CD4-positive, CD25-positive, alpha-beta regulatory T cell (primary cell): ENCODE results near the gene MFAP2. TPM values are rescaled to one million over a fixed set of nuclear protein-coding genes. Genes with fewer than 3 reads are reported as not detected.

Experiments used
- ATAC-seq, 2 donors: fragments of 150-1000 bp; cut with Tn5 transposase; one replicate each; pipeline ENCODE4 v1.10.0; 2021; ENCODE audit warnings: low read depth in 2 of 2, moderate number of reproducible peaks in 2 of 2, moderate library complexity in 1 of 2
- DNase-seq, 3 donors: peaks; one replicate each; pipeline versions ENCODE4 v3.0.0 to v3.0.0-alpha.2; 2012 to 2022; ENCODE audit warnings: mixed read lengths in 1 of 3
- H3K27ac ChIP-seq: one replicate; pipeline ENCODE4 v1.7.0; 2013; ENCODE audit warnings: mild to moderate bottlenecking, low read length; ENCODE audit not compliant: insufficient read depth, poor library complexity, severe bottlenecking
- H3K27me3 ChIP-seq: one replicate; pipeline ENCODE4 v1.7.0; 2013; ENCODE audit warnings: low read length; ENCODE audit not compliant: control insufficient read depth, insufficient read depth
- H3K36me3 ChIP-seq: one replicate; pipeline ENCODE4 v1.7.0; 2013; ENCODE audit warnings: mild to moderate bottlenecking, low read length, moderate library complexity; ENCODE audit not compliant: control insufficient read depth, insufficient read depth
- H3K4me1 ChIP-seq: 2 replicates; pipeline ENCODE4 v1.7.0; 2013; ENCODE audit warnings: mild to moderate bottlenecking, low read length; ENCODE audit not compliant: insufficient read depth, control insufficient read depth, poor library complexity, severe bottlenecking
- H3K4me3 ChIP-seq: one replicate; pipeline ENCODE4 v1.7.0; 2013; ENCODE audit warnings: low read depth, mild to moderate bottlenecking, low read length, moderate library complexity
- H3K9me3 ChIP-seq, 2 experiments: 1 replicate in 1 of 2; 2 replicates in 1 of 2; pipeline ENCODE4 v1.7.0; 2013; ENCODE audit warnings: low read length in 2 of 2, mild to moderate bottlenecking in 1 of 2, moderate library complexity in 1 of 2; ENCODE audit not compliant: control insufficient read depth in 2 of 2
- H3K27ac Mint-ChIP-seq, 3 donors: one replicate each; pipeline ENCODE4 v1.8.0; 2020 to 2022; ENCODE audit warnings: mild to moderate bottlenecking in 3 of 3, mixed read lengths in 3 of 3, moderate library complexity in 2 of 3
- H3K27me3 Mint-ChIP-seq: one replicate; pipeline ENCODE4 v1.8.0; 2022; ENCODE audit warnings: mild to moderate bottlenecking, mixed read lengths
- H3K36me3 Mint-ChIP-seq: one replicate; pipeline ENCODE4 v1.8.0; 2020; ENCODE audit warnings: mixed read lengths
- H3K4me1 Mint-ChIP-seq, 4 donors: one replicate each; pipeline ENCODE4 v1.8.0; 2020 to 2022; ENCODE audit warnings: mixed read lengths in 4 of 4, mild to moderate bottlenecking in 1 of 4
- H3K4me3 Mint-ChIP-seq, 4 donors: one replicate each; pipeline ENCODE4 v1.8.0; 2020 to 2022; ENCODE audit warnings: mild to moderate bottlenecking in 4 of 4, mixed read lengths in 4 of 4, moderate library complexity in 3 of 4
- H3K9me3 Mint-ChIP-seq, 7 donors: one replicate each; pipeline ENCODE4 v1.8.0; 2020 to 2022; ENCODE audit warnings: mixed read lengths in 7 of 7, mild to moderate bottlenecking in 3 of 7, moderate library complexity in 2 of 7
- polyA plus RNA-seq, 4 donors: library from polyadenylated mRNA; unstranded; fragments of 300-500 nt; fragmentation: Illumina TruSeq; gene quantifications; one replicate each; pipeline ENCODE4 v1.2.3, GENCODE V29; 2021
- total RNA-seq: library from RNA; stranded (reverse); gene quantifications from one replicate; pipeline ENCODE4 v1.2.3, GENCODE V29; 2022

MFAP2 gene, protein sequence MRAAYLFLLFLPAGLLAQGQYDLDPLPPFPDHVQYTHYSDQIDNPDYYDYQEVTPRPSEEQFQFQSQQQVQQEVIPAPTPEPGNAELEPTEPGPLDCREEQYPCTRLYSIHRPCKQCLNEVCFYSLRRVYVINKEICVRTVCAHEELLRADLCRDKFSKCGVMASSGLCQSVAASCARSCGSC
- total RNA-seq (not detected), polyA plus RNA-seq (not detected)

DNA sequence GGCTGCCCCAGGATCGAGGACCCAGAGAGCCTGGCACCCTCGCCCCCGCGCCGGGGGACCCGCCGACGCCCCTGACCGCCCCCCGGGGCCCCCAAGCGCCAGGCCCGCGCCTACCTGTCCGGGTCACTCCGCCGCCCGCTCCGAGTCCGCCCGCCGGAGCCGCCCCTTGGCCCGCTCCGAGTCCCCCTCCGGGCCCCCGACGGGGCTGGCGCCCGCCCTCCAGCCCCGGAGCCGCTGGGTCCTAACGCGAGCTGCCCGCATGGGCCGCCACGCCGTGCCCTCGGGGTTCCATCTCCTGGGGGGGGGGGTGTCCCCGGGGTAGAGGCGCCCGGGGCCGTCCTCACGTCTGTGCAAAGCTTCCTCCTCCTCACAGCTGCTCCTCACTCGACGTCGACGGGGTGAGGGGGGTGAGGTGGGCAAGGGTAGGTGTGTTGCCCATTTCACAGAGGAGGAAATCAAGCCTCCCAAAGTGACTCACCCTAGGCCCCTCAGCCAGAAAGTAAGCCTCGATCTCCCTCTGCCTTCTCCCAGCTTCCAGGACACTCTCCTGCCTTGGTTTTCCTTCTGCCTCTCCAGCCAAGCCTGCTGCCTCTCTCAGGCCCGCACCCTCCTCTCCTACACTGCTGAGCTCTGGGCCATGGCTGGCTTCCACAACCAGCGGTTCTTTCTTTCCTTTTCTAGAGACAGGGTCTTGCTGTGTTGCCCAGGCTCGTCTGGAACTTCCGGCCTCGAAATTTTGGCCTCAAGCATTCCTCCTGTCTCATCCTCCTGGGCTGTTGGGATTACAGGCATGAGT, at the start of gene MFAP2:
MFAP2 (minus strand) TSS at position 148 of the 796 bp plus-strand sequence. CDS start 2,347 bp downstream, outside the sequence.
- Histone ChIP-seq H3K27ac (no peak within 1 kb of the TSS), H3K4me3 (no peak within 1 kb of the TSS), H3K9me3 (no peaks in the 10 kb centered on the region), H3K4me1 (peaks cover 12% of the 10 kb centered on the region), H3K27me3 (peaks cover 4% of the 10 kb centered on the region), H3K36me3 (peaks cover under 1% of the 10 kb centered on the region)
- Mint-ChIP-seq H3K4me3 (peak within 1 kb of the TSS in 3 of 4 donors; percentile 70 to 80 (median 76)), H3K27ac (peak within 1 kb of the TSS in 2 of 3 donors; percentile 39 to 81), H3K27me3 (peaks cover 21% of the 10 kb centered on the region), H3K36me3 (peaks cover 4% of the 10 kb centered on the region), H3K4me1 (peaks cover 0 to 10% (median 6%) of the 10 kb centered on the region in 4 donors), H3K9me3 (peaks cover 0 to 2% (median 0%) of the 10 kb centered on the region in 7 donors)
- DNase-seq (no peak), ATAC-seq (no peak)

DNA sequence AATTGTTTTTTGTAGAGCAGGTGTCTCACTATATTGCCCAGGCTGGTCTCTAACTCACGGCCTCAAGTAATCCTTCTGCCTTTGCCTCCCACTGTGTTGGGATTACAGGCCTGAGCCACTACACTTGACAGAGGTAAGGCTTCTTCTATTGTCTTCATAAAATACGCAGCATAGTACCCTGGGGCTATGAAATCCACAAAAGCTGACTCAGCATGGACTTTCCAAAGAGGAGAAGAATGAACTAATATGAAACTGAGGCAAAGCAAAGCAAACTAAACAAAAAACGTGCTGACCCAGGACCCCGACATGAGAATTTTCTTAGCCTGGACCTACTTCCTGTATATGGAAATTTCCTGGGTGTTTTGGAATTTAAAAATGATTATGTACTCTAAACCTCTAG, 49.8 kb upstream of the MFAP2 start:
- no peaks in the 10 kb centered on the region for H3K4me1 ChIP-seq
- H3K9me3 ChIP-seq: no peaks in the 10 kb centered on the region
- H3K36me3 ChIP-seq: peaks cover 84% of the 10 kb centered on the region
- Mint-ChIP-seq H3K4me1 (peaks cover 0 to 13% (median 7%) of the 10 kb centered on the region in 4 donors), H3K27ac (no peak overlapping the region), H3K27me3 (no peaks in the 10 kb centered on the region), H3K9me3 (no peaks in the 10 kb centered on the region), H3K36me3 (peaks cover 21% of the 10 kb centered on the region), H3K4me3 (no peak overlapping the region)
- no peaks in the 10 kb centered on the region for H3K27me3 ChIP-seq
- H3K4me3 ChIP-seq: no peak overlapping the region
- ATAC-seq (no peak), DNase-seq (no peak)
- H3K27ac ChIP-seq: no peak overlapping the region

DNA sequence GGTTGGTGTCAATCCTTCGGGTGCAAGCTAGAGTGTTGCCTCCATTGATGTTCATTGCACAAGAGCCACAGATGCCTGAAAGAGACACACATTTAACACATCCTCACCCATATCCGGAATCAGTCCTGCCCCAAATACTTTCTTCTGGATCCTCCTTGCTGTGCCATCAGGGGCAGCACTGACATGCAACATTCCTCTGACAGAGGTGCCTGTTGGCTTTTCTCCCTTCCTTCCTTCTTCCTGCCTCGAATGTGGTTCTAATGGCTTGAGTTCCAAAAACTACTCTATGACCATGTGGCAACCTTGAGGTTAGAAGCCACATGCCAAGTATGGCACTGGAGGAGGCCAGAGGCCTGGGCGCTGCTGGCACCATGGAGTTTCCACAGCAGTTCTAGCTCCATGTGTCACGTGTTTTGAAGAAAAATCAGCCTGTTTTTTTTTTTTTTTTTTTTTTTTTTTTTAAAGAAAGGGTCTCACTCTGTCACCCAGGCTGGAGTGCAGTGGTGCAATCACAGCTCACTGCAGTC, 48.3 kb upstream of the MFAP2 start:
- H3K9me3 Mint-ChIP-seq: no peaks in the 10 kb centered on the region
- Histone ChIP-seq H3K9me3 (no peaks in the 10 kb centered on the region), H3K27me3 (no peaks in the 10 kb centered on the region), H3K27ac (no peak overlapping the region), H3K4me3 (no peak overlapping the region), H3K4me1 (no peaks in the 10 kb centered on the region), H3K36me3 (peaks cover 93% of the 10 kb centered on the region)
- no peak for ATAC-seq
- no peak for DNase-seq
- peak overlapping the region in 1 of 3 donors; percentile 55 for H3K27ac Mint-ChIP-seq
- H3K4me1 Mint-ChIP-seq: peaks cover 0 to 11% (median 4%) of the 10 kb centered on the region in 4 donors
- H3K4me3 Mint-ChIP-seq: no peak overlapping the region
- peaks cover 29% of the 10 kb centered on the region for H3K36me3 Mint-ChIP-seq
- H3K27me3 Mint-ChIP-seq: no peaks in the 10 kb centered on the region

DNA sequence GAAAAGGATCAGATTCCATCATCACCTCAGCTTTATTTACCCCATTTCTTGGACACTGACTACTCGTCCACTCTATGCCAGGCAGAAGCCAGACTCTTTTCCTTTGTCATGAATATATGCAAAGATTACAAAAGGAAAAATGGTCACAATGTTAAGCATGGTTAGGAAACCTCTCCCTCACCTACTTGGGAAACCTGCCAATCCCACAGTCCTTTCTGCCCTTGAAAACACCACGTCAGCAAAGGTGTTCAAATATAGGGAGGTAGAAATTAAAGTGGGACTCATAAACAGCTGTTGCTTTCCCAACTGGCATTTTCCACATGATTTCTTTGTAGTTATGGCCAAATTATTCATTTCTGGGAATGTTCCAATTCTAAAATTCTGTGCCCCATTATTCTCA, 47.5 kb upstream of the MFAP2 start:
- peaks cover 0 to 4% (median 3%) of the 10 kb centered on the region in 4 donors for H3K4me1 Mint-ChIP-seq
- no peak for DNase-seq
- H3K27me3 Mint-ChIP-seq: no peaks in the 10 kb centered on the region
- H3K36me3 Mint-ChIP-seq: peaks cover 35% of the 10 kb centered on the region
- Histone ChIP-seq H3K27ac (no peak overlapping the region), H3K4me1 (no peaks in the 10 kb centered on the region), H3K9me3 (no peaks in the 10 kb centered on the region), H3K27me3 (no peaks in the 10 kb centered on the region), H3K36me3 (peaks cover 92% of the 10 kb centered on the region), H3K4me3 (no peak overlapping the region)
- H3K4me3 Mint-ChIP-seq: no peak overlapping the region
- H3K27ac Mint-ChIP-seq: peak overlapping the region in 1 of 3 donors; percentile 55
- no peaks in the 10 kb centered on the region for H3K9me3 Mint-ChIP-seq
- ATAC-seq: no peak

DNA sequence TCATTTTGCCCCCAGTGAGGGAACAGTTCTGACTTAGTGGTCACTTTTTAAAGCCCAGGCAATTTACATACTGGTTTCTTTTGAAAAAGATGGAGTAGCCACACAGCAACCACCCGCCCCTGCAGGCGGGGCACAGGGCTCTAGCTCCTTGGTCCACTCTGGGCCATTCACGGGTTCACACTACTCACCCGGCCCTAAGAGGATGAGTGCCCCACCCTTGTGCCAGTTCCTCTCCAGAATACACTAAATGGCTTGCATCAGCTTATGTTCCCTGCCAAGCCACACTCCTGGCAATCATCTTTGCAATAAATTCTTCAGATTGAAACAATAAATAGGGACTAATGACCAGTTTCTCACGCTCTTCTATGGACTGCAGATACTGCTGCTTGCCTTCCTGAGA, 47.0 kb upstream of the MFAP2 start:
- Histone ChIP-seq H3K9me3 (no peaks in the 10 kb centered on the region), H3K27ac (no peak overlapping the region), H3K4me3 (no peak overlapping the region), H3K4me1 (no peaks in the 10 kb centered on the region), H3K36me3 (peaks cover 90% of the 10 kb centered on the region), H3K27me3 (no peaks in the 10 kb centered on the region)
- ATAC-seq (no peak), DNase-seq (no peak)
- no peaks in the 10 kb centered on the region for H3K9me3 Mint-ChIP-seq
- H3K4me3 Mint-ChIP-seq: no peak overlapping the region
- peaks cover 37% of the 10 kb centered on the region for H3K36me3 Mint-ChIP-seq
- H3K27me3 Mint-ChIP-seq: no peaks in the 10 kb centered on the region
- H3K4me1 Mint-ChIP-seq: peaks cover 0 to 4% (median 3%) of the 10 kb centered on the region in 4 donors
- H3K27ac Mint-ChIP-seq: no peak overlapping the region

DNA sequence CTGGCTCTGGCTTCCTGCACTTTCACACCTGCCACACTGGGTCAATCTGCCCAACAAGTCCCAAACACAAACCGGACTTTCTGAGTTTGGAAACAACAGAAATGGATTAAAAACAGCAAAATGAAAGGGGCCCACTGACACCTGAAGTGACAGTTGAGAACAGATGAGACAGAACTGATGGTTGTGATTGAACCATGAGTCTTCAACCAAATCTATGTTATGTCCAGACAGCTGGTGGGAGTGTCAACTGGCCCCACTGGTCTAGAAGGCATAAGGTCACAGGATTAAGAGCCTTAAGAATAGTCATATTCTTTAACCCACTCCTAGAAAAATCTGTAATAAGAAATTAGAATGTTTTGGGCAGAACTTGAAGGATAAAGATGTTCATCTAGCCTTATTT, 44.3 kb upstream of the MFAP2 start:
- ATAC-seq (no peak), DNase-seq (no peak)
- Histone ChIP-seq H3K27ac (no peak overlapping the region), H3K27me3 (no peaks in the 10 kb centered on the region), H3K4me1 (no peaks in the 10 kb centered on the region), H3K4me3 (no peak overlapping the region), H3K9me3 (no peaks in the 10 kb centered on the region), H3K36me3 (peaks cover 93% of the 10 kb centered on the region)
- H3K9me3 Mint-ChIP-seq: no peaks in the 10 kb centered on the region
- H3K4me1 Mint-ChIP-seq: peaks cover 0 to 4% (median 1%) of the 10 kb centered on the region in 4 donors
- H3K27ac Mint-ChIP-seq: no peak overlapping the region
- peaks cover 41% of the 10 kb centered on the region for H3K36me3 Mint-ChIP-seq
- no peak overlapping the region for H3K4me3 Mint-ChIP-seq
- no peaks in the 10 kb centered on the region for H3K27me3 Mint-ChIP-seq

DNA sequence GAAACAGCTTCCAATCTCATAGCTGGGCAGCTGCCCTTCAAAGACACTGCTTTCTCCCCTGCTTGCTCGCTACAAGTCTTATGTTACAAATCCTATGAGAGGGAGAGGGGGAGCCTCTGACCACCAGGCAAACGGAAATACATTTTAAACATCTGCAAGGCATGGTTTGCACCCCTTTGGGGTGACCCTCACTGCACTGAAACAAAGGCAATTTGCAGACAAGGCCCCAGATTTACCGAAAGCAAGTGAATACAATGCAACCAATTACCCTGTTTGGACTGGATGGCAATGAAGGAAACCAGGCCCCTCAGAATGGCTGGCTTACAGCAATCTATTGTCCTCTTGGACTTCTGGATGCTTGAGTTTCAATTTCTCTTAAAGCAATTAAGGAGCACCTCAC, 43.2 kb upstream of the MFAP2 start:
- H3K4me3 Mint-ChIP-seq: no peak overlapping the region

More for the DNA sequence above, 43.2 kb upstream of the MFAP2 start:
- DNase-seq (no peak), ATAC-seq (no peak)
- H3K27ac ChIP-seq: no peak overlapping the region
- Mint-ChIP-seq H3K9me3 (no peaks in the 10 kb centered on the region), H3K4me1 (peaks cover 4 to 8% (median 5%) of the 10 kb centered on the region in 4 donors), H3K27ac (peak overlapping the region in 1 of 3 donors; percentile 55), H3K36me3 (peaks cover 48% of the 10 kb centered on the region), H3K27me3 (no peaks in the 10 kb centered on the region)
- H3K27me3 ChIP-seq: no peaks in the 10 kb centered on the region
- peaks cover 96% of the 10 kb centered on the region for H3K36me3 ChIP-seq
- no peak overlapping the region for H3K4me3 ChIP-seq
- no peaks in the 10 kb centered on the region for H3K4me1 ChIP-seq
- H3K9me3 ChIP-seq: no peaks in the 10 kb centered on the region
